NCI-H446 (cell line): ENCODE results near the gene PITPNC1.
"Not testable (repeated sequence)": the region's sequence is repeated elsewhere in the genome, so short reads cannot be mapped to it uniquely, and the experiment has no call there.

ENCODE experiments used
- DNase-seq, 2 experiments: peaks; one replicate each; lab custom pipeline; 2025; lab: John Stamatoyannopoulos, UW

PITPNC1 gene

DNA sequence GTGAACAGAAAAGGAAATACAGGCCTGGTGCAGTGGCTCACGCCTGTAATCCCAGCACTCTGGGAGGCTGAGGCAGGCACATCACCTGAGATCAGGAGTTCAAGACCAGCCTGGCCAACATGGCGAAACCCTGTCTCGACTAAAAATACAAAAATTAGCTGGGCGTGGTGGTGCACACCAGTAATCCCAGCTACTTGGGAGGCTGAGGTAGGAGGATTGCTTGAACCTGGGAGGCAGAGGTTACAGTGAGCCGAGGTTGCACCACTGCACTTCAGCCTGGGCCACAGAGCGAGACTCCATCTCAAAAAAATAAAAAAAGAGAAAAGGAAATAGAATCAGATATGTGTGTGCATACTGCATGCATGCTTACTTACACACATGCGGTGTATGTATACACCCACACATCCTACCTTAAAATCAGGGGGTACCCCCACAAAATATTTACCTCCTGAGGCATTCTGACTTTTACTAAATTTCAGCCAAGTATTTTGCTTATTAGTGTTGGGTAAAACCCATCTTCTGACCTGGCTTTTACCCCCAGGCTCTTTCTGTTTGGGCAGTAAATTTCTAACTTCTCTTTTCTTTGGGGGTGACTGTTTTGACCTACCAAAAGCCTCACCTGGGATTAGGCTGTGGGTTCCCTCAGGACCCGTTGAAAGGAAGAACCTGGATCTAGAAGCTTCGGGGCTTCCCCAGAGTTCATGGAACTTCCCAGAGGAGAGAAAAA lies 201.8 kb downstream of the PITPNC1 start:
- DNase-seq: not testable (repeated sequence)

DNA sequence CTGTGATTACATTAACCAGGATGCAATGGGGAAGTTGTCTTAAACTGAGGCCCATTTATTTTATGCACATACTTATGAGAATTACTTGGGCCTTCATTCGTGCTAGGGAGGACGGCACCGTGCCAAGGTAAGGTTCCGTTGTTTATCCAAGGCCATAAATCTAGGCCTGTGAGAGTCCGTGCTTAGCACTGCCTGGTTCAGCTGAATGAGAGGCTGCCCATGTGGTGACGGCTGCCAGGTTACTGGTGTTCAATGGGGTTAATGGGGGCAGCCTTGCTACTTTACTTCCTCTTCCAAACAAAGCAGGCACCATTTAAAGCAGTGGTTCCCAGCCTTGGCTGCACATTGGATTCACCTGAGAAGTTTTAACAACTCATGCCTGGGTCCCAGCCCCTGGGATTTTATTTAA lies 205.6 kb downstream of the PITPNC1 start:
- DNase-seq: no peak

DNA sequence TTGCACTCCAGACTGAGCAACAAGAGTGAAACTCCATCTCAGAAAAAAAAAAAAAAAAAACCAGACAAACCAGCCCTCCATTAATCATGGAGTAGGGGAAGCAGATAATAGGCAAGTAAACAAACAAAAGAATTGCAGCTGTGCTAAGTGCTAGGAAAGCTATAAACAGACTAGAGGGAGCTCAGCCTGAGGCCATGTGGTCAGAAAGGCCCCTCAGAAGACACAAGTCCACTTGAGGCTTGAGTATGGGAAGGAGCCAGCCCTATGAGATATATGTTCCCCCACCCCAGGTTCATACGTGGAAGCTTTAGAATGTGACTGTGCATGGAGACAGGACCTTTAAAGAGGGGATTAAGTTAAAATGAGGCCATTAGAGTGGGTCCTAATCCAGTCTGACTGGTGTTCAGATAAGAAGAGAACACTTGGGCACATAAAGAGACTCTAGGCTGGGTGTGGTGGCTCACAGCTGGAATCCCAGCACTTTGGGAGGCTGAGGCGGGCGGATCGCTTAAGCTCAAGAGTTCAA lies 208.1 kb downstream of the PITPNC1 start:
- DNase-seq: no peak

GRCh38 chr17:67588326-67588725 lies 211.2 kb downstream of the PITPNC1 start:
- DNase-seq: no peak

- no peak for DNase-seq
These were observed 217.2 kb downstream of the PITPNC1 start for GRCh38 chr17:67594115-67594880.

DNA sequence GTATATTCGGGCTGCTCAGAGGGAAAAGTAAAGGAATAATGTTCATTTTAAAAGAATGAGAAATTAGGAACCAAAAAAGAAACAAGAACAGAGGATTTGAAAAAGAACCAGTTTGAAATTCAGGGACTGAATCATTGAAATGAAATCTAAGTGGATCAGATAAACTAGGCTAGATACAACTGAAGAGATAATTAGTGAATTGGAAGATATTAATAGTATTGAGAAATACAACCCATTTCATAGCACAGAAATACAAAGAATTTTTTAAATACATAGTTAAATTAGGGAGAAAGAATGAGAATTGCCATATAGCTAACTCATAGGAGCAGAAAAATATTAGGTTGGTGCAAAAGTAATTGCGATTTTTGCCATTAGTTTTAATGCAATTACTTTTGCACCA lies 223.3 kb downstream of the PITPNC1 start:
- no peak for DNase-seq

DNA sequence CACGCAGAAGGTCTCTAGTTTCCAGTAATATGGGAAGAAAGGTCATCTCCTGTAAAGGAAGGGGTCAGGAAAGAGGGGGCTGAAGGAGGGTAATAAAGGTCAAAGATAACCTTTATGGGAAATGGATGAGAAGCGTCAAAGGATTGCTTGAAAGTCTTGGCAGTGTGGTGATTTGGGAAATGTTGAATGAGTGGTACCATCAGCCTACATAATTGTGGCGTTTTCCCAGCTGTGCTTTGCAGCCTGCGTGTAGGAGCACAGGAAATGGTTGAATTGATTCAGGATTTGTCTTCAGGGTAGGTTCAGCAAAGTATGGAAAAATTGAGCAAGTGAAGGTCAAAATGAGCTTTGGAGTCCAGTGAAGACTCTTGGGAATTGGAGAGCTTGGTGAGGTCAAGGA lies 224.8 kb downstream of the PITPNC1 start:
- no peak for DNase-seq

- DNase-seq: no peak
These were observed 225.4 kb downstream of the PITPNC1 start for GRCh38 chr17:67602444-67602843.

GRCh38 chr17:67602974-67603373 lies 225.9 kb downstream of the PITPNC1 start:
- DNase-seq: peak; percentile 6 to 30

DNA sequence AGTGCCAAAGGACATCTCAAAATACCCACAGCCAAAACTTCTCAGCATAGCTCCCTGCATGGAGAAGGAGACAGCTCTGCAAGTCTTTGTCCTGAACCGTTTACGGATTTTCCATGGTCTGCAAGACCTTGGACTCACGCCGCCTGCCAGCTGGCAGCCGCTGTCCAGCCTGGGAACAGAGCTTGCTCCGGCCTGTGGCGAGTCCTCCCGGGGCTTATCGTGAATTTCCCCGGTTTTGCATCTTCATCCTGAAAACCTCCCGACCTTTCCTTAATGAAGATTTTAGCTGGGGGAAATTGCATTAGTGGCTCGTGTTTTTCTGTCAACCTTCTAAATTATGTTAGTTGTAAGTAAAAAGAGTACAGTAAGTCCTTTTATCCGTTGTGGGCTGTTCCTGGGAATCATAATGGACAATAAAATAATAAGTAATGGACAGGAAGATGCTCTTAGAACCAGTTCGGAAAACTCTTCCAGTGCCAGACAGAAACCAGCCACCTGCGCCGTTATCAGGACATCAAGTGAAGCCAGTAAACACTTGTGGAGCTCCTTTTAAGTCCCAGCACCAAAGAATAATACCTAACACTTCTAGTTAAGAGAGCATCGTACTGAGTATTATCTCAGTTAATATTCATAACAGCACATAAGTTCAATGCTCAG lies 228.3 kb downstream of the PITPNC1 start:
- DNase-seq: no peak

DNA sequence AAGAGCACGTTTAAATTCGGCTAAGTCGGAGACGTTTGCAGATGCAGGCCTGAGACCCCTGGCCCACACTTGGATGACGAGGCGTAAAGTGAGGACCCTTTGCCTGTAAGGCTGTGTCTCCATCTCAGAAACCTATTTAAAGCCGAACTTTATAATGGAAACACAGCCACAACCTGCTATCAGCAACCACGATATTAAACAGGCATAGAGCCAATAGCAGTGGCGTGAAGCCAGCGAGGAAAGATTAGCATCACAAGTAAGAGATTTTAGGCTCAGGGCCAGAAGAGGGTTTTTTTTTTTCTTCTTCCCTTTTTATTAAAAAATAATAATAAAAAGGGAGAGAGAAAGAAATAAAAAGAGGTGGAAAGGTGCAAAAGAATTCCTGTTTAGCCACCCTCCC lies 229.4 kb downstream of the PITPNC1 start:
- DNase-seq: peak in 1 of 2 experiments; percentile 18

- no peak for DNase-seq
These were observed 230.0 kb downstream of the PITPNC1 start for GRCh38 chr17:67606896-67607604.

- no peak for DNase-seq
These were observed 233.0 kb downstream of the PITPNC1 start for GRCh38 chr17:67610061-67610460.

DNA sequence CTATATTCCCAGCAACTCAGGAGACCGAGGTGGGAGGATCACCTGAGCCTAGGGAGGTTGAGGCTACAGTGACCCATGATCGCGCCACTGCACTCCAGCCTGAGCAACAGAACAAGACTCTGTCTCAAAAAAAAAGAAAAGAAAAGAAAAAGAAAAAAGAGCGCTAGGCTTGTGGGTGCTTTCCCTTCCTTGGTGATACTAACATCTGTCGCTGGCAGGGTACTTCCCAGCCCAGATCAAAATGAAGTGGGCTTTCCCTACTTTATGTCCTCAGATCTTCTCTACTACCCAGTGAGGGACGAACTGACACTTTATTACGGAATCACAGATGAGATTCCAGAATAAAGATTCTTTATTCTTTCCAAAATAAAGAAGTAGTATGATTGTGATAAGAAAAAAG lies 236.9 kb downstream of the PITPNC1 start:
- DNase-seq: no peak

GRCh38 chr17:67615011-67615561 lies 238.0 kb downstream of the PITPNC1 start:
- peak; percentile 68 to 88 for DNase-seq

- peak in 1 of 2 experiments; percentile 57 for DNase-seq
These were observed 238.7 kb downstream of the PITPNC1 start for GRCh38 chr17:67615736-67616135.

GRCh38 chr17:67617304-67617899 lies 240.3 kb downstream of the PITPNC1 start:
- DNase-seq: no peak

- DNase-seq: no peak
These were observed 242.5 kb downstream of the PITPNC1 start for GRCh38 chr17:67619555-67619954.

GRCh38 chr17:67620088-67620487 lies 243.0 kb downstream of the PITPNC1 start:
- no peak for DNase-seq

DNA sequence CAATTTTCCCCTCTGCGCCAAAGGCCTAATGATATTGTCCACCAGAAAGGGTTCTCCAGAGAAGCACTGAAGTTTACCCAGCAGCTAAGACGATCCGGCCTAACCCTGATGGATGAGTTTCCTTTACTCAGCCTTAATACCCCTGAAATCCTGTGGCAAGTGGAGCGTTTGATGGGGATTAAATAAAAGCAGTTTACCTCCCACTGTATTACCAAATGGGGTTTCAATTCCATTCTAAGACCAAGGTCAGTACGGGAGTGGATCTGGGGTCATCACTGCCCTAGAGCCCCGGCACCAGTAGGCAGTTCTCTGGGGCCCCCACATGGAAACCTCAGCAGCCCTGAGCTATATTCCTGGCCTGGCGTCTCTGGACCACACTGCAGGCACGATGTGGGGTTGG lies 243.6 kb downstream of the PITPNC1 start:
- DNase-seq: no peak

- no peak for DNase-seq
These were observed 246.7 kb downstream of the PITPNC1 start for GRCh38 chr17:67623767-67624166.
